ENCODE data around the gene NACAD. TPM values are rescaled to one million over a fixed set of nuclear protein-coding genes. Genes with fewer than 3 reads are reported as not detected.

NACAD gene
- total RNA-seq, 1 donor from 2014 or later: 21.6 TPM

DNA sequence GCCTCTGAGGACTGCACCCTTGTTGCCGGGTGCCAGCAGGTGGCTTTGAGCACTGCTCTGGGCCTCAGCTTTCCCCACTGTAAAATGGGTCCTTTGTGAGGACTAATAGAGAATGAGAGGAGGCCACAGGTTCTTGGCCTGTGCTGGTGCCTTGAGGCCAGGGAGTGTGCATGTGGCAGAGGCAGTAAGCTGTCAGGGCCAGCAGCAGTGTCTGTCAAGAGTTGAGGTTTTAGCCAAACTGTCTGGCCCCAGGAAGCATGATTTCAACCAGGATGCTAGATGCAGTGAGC is 13.5 kb downstream of the NACAD start:
- no peak overlapping the region for H3K9ac ChIP-seq (ENCODE audit: low read length)
- no peak overlapping the region for H2AFZ ChIP-seq (ENCODE audit: low read depth, low read length)
- H3K9me3 ChIP-seq (ENCODE audit: insufficient read depth, low read depth, low read length): no peaks in the 10 kb centered on the region
- TF ChIP-seq, protein P1, sequence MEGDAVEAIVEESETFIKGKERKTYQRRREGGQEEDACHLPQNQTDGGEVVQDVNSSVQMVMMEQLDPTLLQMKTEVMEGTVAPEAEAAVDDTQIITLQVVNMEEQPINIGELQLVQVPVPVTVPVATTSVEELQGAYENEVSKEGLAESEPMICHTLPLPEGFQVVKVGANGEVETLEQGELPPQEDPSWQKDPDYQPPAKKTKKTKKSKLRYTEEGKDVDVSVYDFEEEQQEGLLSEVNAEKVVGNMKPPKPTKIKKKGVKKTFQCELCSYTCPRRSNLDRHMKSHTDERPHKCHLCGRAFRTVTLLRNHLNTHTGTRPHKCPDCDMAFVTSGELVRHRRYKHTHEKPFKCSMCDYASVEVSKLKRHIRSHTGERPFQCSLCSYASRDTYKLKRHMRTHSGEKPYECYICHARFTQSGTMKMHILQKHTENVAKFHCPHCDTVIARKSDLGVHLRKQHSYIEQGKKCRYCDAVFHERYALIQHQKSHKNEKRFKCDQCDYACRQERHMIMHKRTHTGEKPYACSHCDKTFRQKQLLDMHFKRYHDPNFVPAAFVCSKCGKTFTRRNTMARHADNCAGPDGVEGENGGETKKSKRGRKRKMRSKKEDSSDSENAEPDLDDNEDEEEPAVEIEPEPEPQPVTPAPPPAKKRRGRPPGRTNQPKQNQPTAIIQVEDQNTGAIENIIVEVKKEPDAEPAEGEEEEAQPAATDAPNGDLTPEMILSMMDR (IDR thresholded peaks at IDR 0.05; ENCODE audit: insufficient read depth, low read depth, low read length): no peak
- TF ChIP-seq EZH2 (IDR thresholded peaks at IDR 0.05; ENCODE audit: insufficient read depth, low read length): no peak
- H3K9me3 Mint-ChIP-seq (ENCODE audit: unreplicated experiment): no peaks in the 10 kb centered on the region
- H3K4me3 Mint-ChIP-seq (ENCODE audit: unreplicated experiment): no peak overlapping the region
- H3K36me3 Mint-ChIP-seq (ENCODE audit: low read depth, unreplicated experiment): peaks cover 19% of the 10 kb centered on the region
- H3K4me1 ChIP-seq (ENCODE audit: insufficient read depth, low read length): no peaks in the 10 kb centered on the region
- no peak for FAIRE-seq
- H3K79me2 ChIP-seq (ENCODE audit: insufficient read depth, low read length): no peaks in the 10 kb centered on the region
- no peaks in the 10 kb centered on the region for H3K27me3 Mint-ChIP-seq (ENCODE audit: low read depth, unreplicated experiment)
- DNase-seq (ENCODE audit: low read depth): no peak
- H3K4me1 Mint-ChIP-seq (ENCODE audit: low read depth, unreplicated experiment): peaks cover 18% of the 10 kb centered on the region
- H3K4me2 ChIP-seq (ENCODE audit: low read length): no peak overlapping the region
- peaks cover 5% of the 10 kb centered on the region for H3K36me3 ChIP-seq (ENCODE audit: insufficient read depth, low read length)
- H3K4me3 ChIP-seq (ENCODE audit: insufficient read depth, low read depth, low read length): no peak overlapping the region
- peaks cover 30% of the 10 kb centered on the region for H4K20me1 ChIP-seq (ENCODE audit: insufficient read depth, low read length)
- no peak overlapping the region for H3K27ac Mint-ChIP-seq (ENCODE audit: unreplicated experiment)
- no peak overlapping the region for H3K27ac ChIP-seq (ENCODE audit: low read depth, low read length)
- H3K27me3 ChIP-seq (ENCODE audit: insufficient read depth, low read length): no peaks in the 10 kb centered on the region

DNA sequence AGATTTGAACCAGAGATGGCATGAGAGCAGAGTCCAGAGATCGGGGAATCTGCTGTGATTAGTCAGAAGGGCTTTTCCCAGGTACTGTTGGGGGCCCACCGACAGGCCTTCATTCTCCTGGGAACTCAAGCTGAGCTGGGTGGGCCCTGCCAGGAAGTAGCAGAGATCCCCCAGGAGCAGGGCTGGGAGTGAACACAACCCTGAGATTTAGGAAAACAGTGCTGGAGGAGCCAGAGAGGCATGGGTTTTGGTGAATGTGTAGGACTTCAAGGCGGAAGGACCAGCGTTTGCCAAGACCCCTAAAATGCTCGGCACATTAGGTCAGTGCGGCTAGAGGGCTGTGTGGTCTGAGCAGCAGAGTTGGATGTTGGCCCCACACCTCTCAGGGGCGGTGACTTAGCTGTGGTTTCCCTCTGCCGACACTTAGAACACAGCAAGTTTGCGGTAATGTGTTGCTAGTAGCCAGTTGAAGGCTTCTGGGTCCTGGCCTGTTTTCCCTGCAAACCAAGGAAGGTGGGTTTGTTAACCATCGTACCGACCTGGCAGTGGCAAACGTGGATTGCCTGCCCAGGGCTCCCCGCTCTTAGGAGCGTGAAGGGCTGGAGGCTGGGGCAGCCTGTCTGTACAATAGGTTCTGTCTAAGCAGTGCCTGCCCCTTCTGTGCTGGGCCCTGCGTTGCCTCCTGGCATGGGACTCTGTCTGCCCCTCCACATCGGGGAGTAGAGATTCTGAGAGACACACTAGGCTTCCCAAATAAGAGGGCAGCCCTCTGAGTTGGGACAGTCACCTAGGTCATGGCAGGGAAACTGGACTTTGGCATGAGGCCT is 14.0 kb downstream of the NACAD start:
- H3K36me3 Mint-ChIP-seq (ENCODE audit: low read depth, unreplicated experiment): peaks cover 14% of the 10 kb centered on the region
- H3K4me1 ChIP-seq (ENCODE audit: insufficient read depth, low read length): no peaks in the 10 kb centered on the region
- no peak overlapping the region for H3K27ac Mint-ChIP-seq (ENCODE audit: unreplicated experiment)
- H3K36me3 ChIP-seq (ENCODE audit: insufficient read depth, low read length): peaks cover 9% of the 10 kb centered on the region
- TF ChIP-seq EZH2 (IDR thresholded peaks at IDR 0.05; ENCODE audit: insufficient read depth, low read length): no peak
- TF ChIP-seq, protein P1 (IDR thresholded peaks at IDR 0.05; ENCODE audit: insufficient read depth, low read depth, low read length): no peak
- no peak overlapping the region for H3K4me3 ChIP-seq (ENCODE audit: insufficient read depth, low read depth, low read length)
- H3K4me3 Mint-ChIP-seq (ENCODE audit: unreplicated experiment): peak overlapping the region; percentile 27
- H3K9me3 Mint-ChIP-seq (ENCODE audit: unreplicated experiment): no peaks in the 10 kb centered on the region
- no peaks in the 10 kb centered on the region for H3K27me3 Mint-ChIP-seq (ENCODE audit: low read depth, unreplicated experiment)
- FAIRE-seq (no peak), DNase-seq (ENCODE audit: low read depth) (no peak)
- no peak overlapping the region for H2AFZ ChIP-seq (ENCODE audit: low read depth, low read length)
- H3K9me3 ChIP-seq (ENCODE audit: insufficient read depth, low read depth, low read length): no peaks in the 10 kb centered on the region
- no peak overlapping the region for H3K9ac ChIP-seq (ENCODE audit: low read length)
- H3K4me2 ChIP-seq (ENCODE audit: low read length): no peak overlapping the region
- H4K20me1 ChIP-seq (ENCODE audit: insufficient read depth, low read length): peaks cover 35% of the 10 kb centered on the region
- H3K27me3 ChIP-seq (ENCODE audit: insufficient read depth, low read length): no peaks in the 10 kb centered on the region
- no peaks in the 10 kb centered on the region for H3K79me2 ChIP-seq (ENCODE audit: insufficient read depth, low read length)
- H3K27ac ChIP-seq (ENCODE audit: low read depth, low read length): no peak overlapping the region
- peaks cover 18% of the 10 kb centered on the region for H3K4me1 Mint-ChIP-seq (ENCODE audit: low read depth, unreplicated experiment)

Measured in astrocyte (in vitro differentiated cells and primary cell).